ENCODE results near the gene DUSP2. TPM values are rescaled to one million over a fixed set of nuclear protein-coding genes. Genes with fewer than 3 reads are reported as not detected.

Gene DUSP2
- total RNA-seq, 6 experiments from 2014 or later = 10.1 to 17.9 (median 11.5) TPM

DNA sequence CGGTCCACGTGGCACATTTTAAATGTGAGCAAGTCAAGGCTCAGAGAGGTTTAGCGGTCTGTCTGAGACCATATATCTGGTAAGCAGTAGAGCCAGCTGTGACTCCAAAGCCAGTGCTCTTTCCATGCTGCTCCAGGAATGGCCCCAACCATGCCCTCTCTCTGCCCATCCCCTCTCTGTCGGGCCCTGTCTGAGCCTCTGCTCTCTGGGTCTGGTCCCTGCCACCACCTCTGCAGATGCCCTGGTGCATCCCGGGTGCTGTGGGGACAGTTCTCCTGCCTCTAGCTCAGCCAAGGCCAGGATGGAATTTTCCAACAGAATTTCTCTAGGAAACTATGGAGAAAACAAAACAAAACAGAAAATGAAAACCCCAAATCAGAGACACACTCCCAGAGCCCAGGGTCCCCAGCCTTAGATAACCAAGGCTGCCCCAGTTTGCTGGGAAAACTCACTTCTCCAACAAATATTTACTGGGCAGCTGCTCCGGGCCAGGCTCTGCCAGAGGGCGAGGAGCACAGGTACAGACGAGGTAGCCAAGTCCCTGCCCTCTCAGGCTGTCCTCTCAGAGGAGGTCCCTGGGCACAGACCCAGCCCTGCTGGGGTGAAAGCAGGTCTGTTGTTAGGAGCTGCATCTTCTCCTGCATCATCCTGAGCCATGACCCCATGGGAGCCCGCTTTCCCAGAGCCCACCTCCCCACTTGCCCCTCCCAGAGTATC, 38.1 kb downstream of the DUSP2 start:
- Mint-ChIP-seq H3K27me3 (ENCODE audit: insufficient read depth) (peaks cover 27% of the 10 kb centered on the region), H3K36me3 (ENCODE audit: low read depth) (peaks cover 10% of the 10 kb centered on the region; the same call in 1 of the 2 replicates), H3K27ac (no peak overlapping the region), H3K4me3 (no peak overlapping the region), H3K9me3 (peaks cover 19% of the 10 kb centered on the region), H3K4me1 (ENCODE audit: low read depth) (peaks cover 7% of the 10 kb centered on the region)
- TF ChIP-seq, protein P1, sequence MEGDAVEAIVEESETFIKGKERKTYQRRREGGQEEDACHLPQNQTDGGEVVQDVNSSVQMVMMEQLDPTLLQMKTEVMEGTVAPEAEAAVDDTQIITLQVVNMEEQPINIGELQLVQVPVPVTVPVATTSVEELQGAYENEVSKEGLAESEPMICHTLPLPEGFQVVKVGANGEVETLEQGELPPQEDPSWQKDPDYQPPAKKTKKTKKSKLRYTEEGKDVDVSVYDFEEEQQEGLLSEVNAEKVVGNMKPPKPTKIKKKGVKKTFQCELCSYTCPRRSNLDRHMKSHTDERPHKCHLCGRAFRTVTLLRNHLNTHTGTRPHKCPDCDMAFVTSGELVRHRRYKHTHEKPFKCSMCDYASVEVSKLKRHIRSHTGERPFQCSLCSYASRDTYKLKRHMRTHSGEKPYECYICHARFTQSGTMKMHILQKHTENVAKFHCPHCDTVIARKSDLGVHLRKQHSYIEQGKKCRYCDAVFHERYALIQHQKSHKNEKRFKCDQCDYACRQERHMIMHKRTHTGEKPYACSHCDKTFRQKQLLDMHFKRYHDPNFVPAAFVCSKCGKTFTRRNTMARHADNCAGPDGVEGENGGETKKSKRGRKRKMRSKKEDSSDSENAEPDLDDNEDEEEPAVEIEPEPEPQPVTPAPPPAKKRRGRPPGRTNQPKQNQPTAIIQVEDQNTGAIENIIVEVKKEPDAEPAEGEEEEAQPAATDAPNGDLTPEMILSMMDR (IDR thresholded peaks at IDR 0.05) = no peak
- DNase-seq = no peak

GRCh38 chr2:96105994-96106715, 39.1 kb downstream of the DUSP2 start:
- Mint-ChIP-seq H3K4me3 (no peak overlapping the region), H3K27ac (no peak overlapping the region), H3K9me3 (peaks cover 19% of the 10 kb centered on the region), H3K36me3 (ENCODE audit: low read depth) (peaks cover 10% of the 10 kb centered on the region; the same call in 1 of the 2 replicates), H3K27me3 (ENCODE audit: insufficient read depth) (peaks cover 23% of the 10 kb centered on the region), H3K4me1 (ENCODE audit: low read depth) (peaks cover 11% of the 10 kb centered on the region)
- DNase-seq = no peak
- TF ChIP-seq, protein P1 (IDR thresholded peaks at IDR 0.05) = no peak

DNA sequence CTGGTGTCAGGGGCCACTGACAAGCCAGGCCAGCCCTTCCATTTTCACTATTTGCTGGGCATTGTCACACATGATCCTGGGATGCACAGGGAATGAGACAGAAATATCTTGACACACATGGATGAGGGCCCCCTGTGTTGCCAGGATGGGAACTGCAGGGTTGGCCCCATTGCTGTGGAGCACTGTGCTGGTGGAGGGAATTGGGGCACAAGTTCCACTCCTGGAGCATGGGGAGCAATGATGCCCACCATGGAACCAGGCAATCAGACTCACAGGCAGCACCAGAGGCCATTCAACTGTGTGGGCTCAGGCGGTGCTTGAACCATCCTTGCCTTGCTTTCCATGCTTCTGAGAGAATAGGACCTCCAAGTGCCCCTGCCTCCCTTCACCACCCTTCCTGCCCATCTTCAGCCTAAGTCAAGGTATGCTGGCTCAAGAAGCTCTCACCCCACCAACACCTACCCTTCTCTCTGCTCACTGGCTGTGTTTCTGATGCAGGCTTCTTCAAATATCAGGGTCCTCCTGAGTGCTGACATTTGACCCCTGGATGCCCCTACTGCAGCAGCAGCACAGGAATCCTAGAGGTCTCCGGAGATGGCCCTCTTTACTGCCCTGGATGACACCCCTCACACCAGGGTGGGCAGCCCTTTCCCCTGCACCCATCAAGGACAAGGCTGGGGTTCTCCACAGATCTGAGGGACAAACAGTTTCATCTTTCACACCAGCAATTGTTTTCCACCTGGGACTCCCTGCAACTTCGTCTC, 39.9 kb downstream of the DUSP2 start:
- Mint-ChIP-seq H3K4me3 (no peak overlapping the region), H3K27me3 (ENCODE audit: insufficient read depth) (peaks cover 16% of the 10 kb centered on the region), H3K36me3 (ENCODE audit: low read depth) (peaks cover 10% of the 10 kb centered on the region; the same call in 1 of the 2 replicates), H3K27ac (no peak overlapping the region), H3K9me3 (peaks cover 19% of the 10 kb centered on the region), H3K4me1 (ENCODE audit: low read depth) (peaks cover 11% of the 10 kb centered on the region)
- TF ChIP-seq, protein P1 (IDR thresholded peaks at IDR 0.05) = no peak
- DNase-seq = no peak

- no peak overlapping the region for H3K27ac Mint-ChIP-seq
- peaks cover 15% of the 10 kb centered on the region for H3K27me3 Mint-ChIP-seq (ENCODE audit: insufficient read depth)
- TF ChIP-seq, protein P1 (IDR thresholded peaks at IDR 0.05) = no peak
These were observed 40.8 kb downstream of the DUSP2 start for GRCh38 chr2:96104487-96104861.

DNA sequence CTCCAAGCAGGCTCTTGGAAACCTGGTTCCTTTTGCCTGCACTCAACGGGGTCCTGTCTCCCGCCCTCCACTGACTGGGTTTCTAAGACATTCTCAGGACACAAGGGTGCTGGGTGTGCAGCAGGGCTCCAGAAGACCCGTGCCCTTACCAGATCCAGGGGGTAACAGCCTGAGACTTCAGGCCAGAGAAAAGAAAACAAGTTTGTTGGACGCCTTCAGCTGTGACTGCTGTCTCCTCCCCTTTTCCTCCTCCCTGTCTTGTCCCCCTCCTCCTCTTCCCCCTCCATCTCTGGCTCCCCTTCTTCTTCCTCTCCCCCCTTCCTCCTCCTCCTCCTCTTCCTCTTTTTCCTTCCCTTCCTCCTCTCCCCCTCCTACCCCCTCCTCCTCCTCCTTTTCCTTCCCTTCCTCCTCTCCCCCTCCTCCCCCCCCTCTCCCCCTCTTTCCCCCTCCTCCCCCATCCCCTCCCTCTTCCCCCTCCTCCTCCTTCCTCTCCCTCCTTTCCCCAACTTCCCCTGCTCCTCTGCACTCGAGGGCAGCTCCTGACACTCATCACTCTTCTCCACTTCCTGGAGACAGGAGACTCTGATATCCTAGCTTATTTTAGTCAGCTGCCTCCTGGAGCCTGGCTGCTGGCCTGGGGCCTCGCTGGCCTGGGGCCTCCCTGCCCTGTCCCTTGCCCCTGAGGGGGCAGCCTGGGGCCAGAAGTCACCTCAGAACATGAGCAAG, 41.3 kb downstream of the DUSP2 start:
- Mint-ChIP-seq H3K27ac (no peak overlapping the region), H3K27me3 (ENCODE audit: insufficient read depth) (peaks cover 15% of the 10 kb centered on the region), H3K9me3 (peaks cover 19% of the 10 kb centered on the region), H3K36me3 (ENCODE audit: low read depth) (peaks cover 10% of the 10 kb centered on the region; the same call in 1 of the 2 replicates), H3K4me1 (ENCODE audit: low read depth) (peaks cover 8% of the 10 kb centered on the region), H3K4me3 (no peak overlapping the region)
- TF ChIP-seq, protein P1 (IDR thresholded peaks at IDR 0.05) = no peak
- no peak for DNase-seq

More at GRCh38 chr2:96104487-96104861, 40.8 kb downstream of the DUSP2 start:
- H3K36me3 Mint-ChIP-seq (ENCODE audit: low read depth) = peaks cover 10% of the 10 kb centered on the region; the same call in 1 of the 2 replicates
- peaks cover 11% of the 10 kb centered on the region for H3K4me1 Mint-ChIP-seq (ENCODE audit: low read depth)
- DNase-seq = no peak
- no peak overlapping the region for H3K4me3 Mint-ChIP-seq
- peaks cover 19% of the 10 kb centered on the region for H3K9me3 Mint-ChIP-seq
